GM12878 (cell line): Measurements from ENCODE around the gene PTGIS. TPM values are rescaled to one million over a fixed set of nuclear protein-coding genes. Genes with fewer than 3 reads are reported as not detected.
"Not testable (repeated sequence)": the region's sequence is repeated elsewhere in the genome, so short reads cannot be mapped to it uniquely, and the experiment has no call there.

Source experiments
- ATAC-seq: fragments of 200-7000 bp; cut with Tn5 transposase; 3 replicates; pipeline ENCODE4 v1.9.1; 2020; ENCODE audit warnings: mild to moderate bottlenecking, moderate library complexity
- Bru-seq: library from RNA; stranded (reverse); fragments of 400-500 nt; gene quantifications from one replicate; lab custom pipeline; 2021; lab: Mats Ljungman, UMichigan
- BruChase-seq, 2 experiments: library from RNA; stranded (reverse); fragments of 400-500 nt; gene quantifications; one replicate each; lab custom pipeline; 2021; lab: Mats Ljungman, UMichigan
- BruUV-seq: library from RNA; stranded (reverse); fragments of 400-500 nt; replicated peaks from 2 replicates; lab custom pipeline; 2021; lab: Mats Ljungman, UMichigan
- CTCF ChIA-PET: fragments of 300-600 bp; sonication (Branson Sonifier 250); formaldehyde crosslinking; extraction: SDS; loops from one replicate; lab custom pipeline; 2021; ENCODE audit warnings: inconsistent platforms; lab: Yijun Ruan, JAX
- POLR2A ChIA-PET: fragments of 350-600 bp; formaldehyde crosslinking; extraction: SDS; loops from one replicate; lab custom pipeline; 2021; ENCODE audit warnings: inconsistent platforms; lab: Charles Lee
- RAD21 ChIA-PET: fragments of 300-600 bp; sonication (Branson Sonifier 250); formaldehyde crosslinking; loops from one replicate; lab custom pipeline; 2023; ENCODE audit warnings: antibody characterized with exemption; ENCODE audit not compliant: unreplicated experiment; lab: Charles Lee
- SMC1A ChIA-PET: fragments of 300-600 bp; sonication (Branson Sonifier 250); formaldehyde crosslinking; loops from one replicate; lab custom pipeline; 2023; ENCODE audit not compliant: unreplicated experiment, uncharacterized antibody; lab: Charles Lee
- DNase-seq: peaks from one replicate; pipeline ENCODE4 v3.0.0-alpha.2; 2011; ENCODE audit warnings: low read depth, low spot score
- FAIRE-seq: peaks from 3 replicates; lab custom pipeline; 2011; peaks lifted over from hg19 to GRCh38; lab: Jason Lieb, UNC
- H2AFZ ChIP-seq: 2 replicates; pipeline ENCODE4 v1.6.0; 2011; ENCODE audit warnings: low read depth, low read length, control low read depth; ENCODE audit not compliant: control insufficient read depth
- H3K27ac ChIP-seq: 2 replicates; pipeline ENCODE4 v1.5.1; 2011; ENCODE audit warnings: control low read depth; ENCODE audit not compliant: control insufficient read depth, insufficient read depth
- H3K27me3 ChIP-seq, 2 experiments: replicated peaks in 1 of 2; 2 replicates each; pipeline versions ENCODE4 v1.6.0 to v1.6.1; 2011; ENCODE audit warnings: low read length in 1 of 2; ENCODE audit not compliant: control insufficient read depth in 2 of 2, insufficient read depth in 2 of 2
- H3K36me3 ChIP-seq, 2 experiments: 2 replicates each; pipeline ENCODE4 v1.5.1; 2011; ENCODE audit warnings: low read length in 1 of 2; ENCODE audit not compliant: control insufficient read depth in 2 of 2, insufficient read depth in 2 of 2
- H3K4me1 ChIP-seq: 2 replicates; pipeline ENCODE4 v1.6.1; 2011; ENCODE audit warnings: mild to moderate bottlenecking, low read length, moderate library complexity, mixed read lengths; ENCODE audit not compliant: control insufficient read depth, insufficient read depth
- H3K4me2 ChIP-seq: 2 replicates; pipeline ENCODE4 v1.6.0; 2011; ENCODE audit warnings: control low read depth; ENCODE audit not compliant: control insufficient read depth, insufficient read depth
- H3K4me3 ChIP-seq: fragments of 200-600 bp; sonication (generic); 2 replicates; pipeline ENCODE4 v1.5.1; 2016
- H3K79me2 ChIP-seq: 2 replicates; pipeline ENCODE4 v1.6.0; 2011; ENCODE audit warnings: low read length; ENCODE audit not compliant: control insufficient read depth, insufficient read depth
- H3K9ac ChIP-seq: 2 replicates; pipeline ENCODE4 v1.8.0; 2011; ENCODE audit warnings: low read length, control low read depth, mixed read lengths; ENCODE audit not compliant: control insufficient read depth, insufficient read depth
- H3K9me3 ChIP-seq: replicated peaks from 3 replicates; pipeline ENCODE4 v1.5.1; 2011; ENCODE audit warnings: mild to moderate bottlenecking, low read length; ENCODE audit not compliant: control insufficient read depth, insufficient read depth
- H4K20me1 ChIP-seq: 2 replicates; pipeline ENCODE4 v1.6.0; 2011; ENCODE audit not compliant: control insufficient read depth, insufficient read depth
- REST ChIP-seq: IDR thresholded peaks from 2 replicates; pipeline ENCODE4 v1.6.1; 2012; ENCODE audit warnings: mild to moderate bottlenecking, low read depth, low read length
- SUZ12 ChIP-seq: fragments of 200-600 bp; sonication (generic); IDR thresholded peaks from one replicate; pipeline ENCODE4 v1.6.1; 2018; ENCODE audit warnings: antibody characterized with exemption, mild to moderate bottlenecking; ENCODE audit not compliant: unreplicated experiment
- WGBS: methylation state at CpG from one replicate; pipeline ENCODE4 v1.1.6; 2016; ENCODE audit warnings: low lambda C conversion rate; ENCODE audit not compliant: insufficient replicate concordance, insufficient coverage; ENCODE audit errors: missing lambda C conversion rate; 5-methylcytosine and 5-hydroxymethylcytosine counted together
- in situ Hi-C: fragments of 300-500 bp; cut with MboI; formaldehyde crosslinking; loops from 9 replicates; pipeline ENCODE4 v1.14.3; 2018; ENCODE audit warnings: mixed read lengths
- intact Hi-C: fragments of 100-400 bp; cut with micrococcal nuclease; formaldehyde crosslinking; loops from one replicate; pipeline ENCODE4 v1.14.2; 2022; ENCODE audit not compliant: unreplicated experiment
- long read RNA-seq, 2 experiments: library from polyadenylated mRNA; unstranded; transcript quantifications; one replicate each; pipeline ENCODE4 v2.0.0, GENCODE V29; 2019 to 2020
- polyA minus RNA-seq, 3 experiments: library from RNA; depleted of rRNA, polyadenylated mRNA; stranded (reverse); fragments of >200 nt; gene quantifications; 2 replicates each; pipeline ENCODE4 v1.2.3, GENCODE V29; 2011
- polyA plus RNA-seq, 11 experiments: library from polyadenylated mRNA; depleted of rRNA in 4 of 11; unstranded in 6 of 11; stranded (reverse) in 5 of 11; fragments of >200 nt; fragmentation: Nextera tagmentation in 4 of 11; fragmentation: Illumina TruSeq in 1 of 11; extraction: Ambion mirVana in 4 of 11; extraction: Trizol in 1 of 11; gene quantifications; 1 replicate in 1 of 11; 2 replicates in 10 of 11; pipeline versions ENCODE4 v1.2.1 to v1.2.3, GENCODE V29; 2011 to 2016; ENCODE audit warnings: inconsistent platforms in 2 of 11, missing spikeins in 2 of 11, low read depth in 1 of 11
- total RNA-seq, 4 experiments: library from RNA; depleted of rRNA in 3 of 4; stranded (reverse); fragments of >200 nt in 3 of 4; fragmentation: Illumina TruSeq in 1 of 4; extraction: Trizol in 1 of 4; gene quantifications; 2 replicates each; pipeline versions ENCODE4 v1.2.1 to v1.2.3, GENCODE V29; 2013 to 2021

Gene PTGIS
- not detected in 2 replicates for total RNA-seq (2013; cell fraction: nucleolus; rRNA removed)
- total RNA-seq (2014; rRNA removed) (not detected in 2 replicates), total RNA-seq (2014; rRNA removed; fragmentation: Illumina TruSeq; extraction: Trizol) (not detected in 2 replicates), total RNA-seq (2021) (0.10 and 0.13 TPM in 2 replicates), polyA plus RNA-seq (2011; rRNA removed) (not detected in 2 replicates), polyA plus RNA-seq (2014; fragmentation: Illumina TruSeq; extraction: Trizol) (not detected in 2 replicates), polyA plus RNA-seq (2014; fragmentation: Nextera tagmentation; extraction: Ambion mirVana) (not detected), polyA plus RNA-seq (2014; rRNA removed) (not detected in 2 replicates), polyA plus RNA-seq (2016; fragmentation: Nextera tagmentation; extraction: Ambion mirVana) (not detected), polyA minus RNA-seq (2011; rRNA and poly(A)+ RNA removed) (not detected in 2 replicates), Bru-seq, nascent RNA (not detected), BruChase-seq, experiment 1, labeled RNA remaining after a 6-hour chase (not detected), BruChase-seq, experiment 2, labeled RNA remaining after a 2-hour chase (not detected)
- polyA plus RNA-seq (2011; ENCODE audit: low read depth) = not detected
- polyA plus RNA-seq (2011; cell fraction: cytosol; rRNA removed) = not detected in 2 replicates
- polyA plus RNA-seq (2011; cell fraction: nucleus; rRNA removed) = not detected in 2 replicates
- not detected in 2 replicates for polyA plus RNA-seq (2012)
- polyA minus RNA-seq (2011; cell fraction: cytosol; rRNA and poly(A)+ RNA removed) = not detected in 2 replicates
- not detected in 2 replicates for polyA minus RNA-seq (2011; cell fraction: nucleus; rRNA and poly(A)+ RNA removed)
- long read RNA-seq, experiment 1 = 0 reads
- long read RNA-seq, experiment 2 = 0 reads

GRCh38 chr20:49567421-49568277 is at the start of gene PTGIS:
TSS of gene PTGIS (minus strand) at chr20:49568137. CDS start at chr20:49568116, 21 bp downstream.
- H3K4me1 ChIP-seq = peaks cover under 1% of the 10 kb centered on the region; the same call in 1 of the 2 replicates
- in situ Hi-C loops (no loop called here), intact Hi-C loops (no loop called here)
- no peak for ATAC-seq
- no peak within 1 kb of the TSS for H3K4me2 ChIP-seq
- H2AFZ ChIP-seq = no peak within 1 kb of the TSS
- H3K9me3 ChIP-seq = no peaks in the 10 kb centered on the region
- FAIRE-seq = no peak
- RAD21 ChIA-PET = no interaction called here
- H3K27ac ChIP-seq = no peak within 1 kb of the TSS
- no peak within 1 kb of the TSS for H3K4me3 ChIP-seq
- POLR2A ChIA-PET = no interaction called here
- no peak for TF ChIP-seq REST
- TF ChIP-seq SUZ12 = peak; percentile 95
- WGBS = 25% methylated on average over 41 of the region's 70 CpGs
- peaks cover 3 to 16% of the 10 kb centered on the region in 2 experiments; a peak in 3 of 4 replicates for H3K27me3 ChIP-seq
- H3K36me3 ChIP-seq = no peaks in the 10 kb centered on the region
- SMC1A ChIA-PET = no interaction called here
- no peak for DNase-seq
- no peak within 1 kb of the TSS for H3K9ac ChIP-seq
- no peaks in the 10 kb centered on the region for H3K79me2 ChIP-seq
- CTCF ChIA-PET = no interaction called here
- no TSS peak for BruUV-seq
- no peaks in the 10 kb centered on the region for H4K20me1 ChIP-seq

GRCh38 chr20:49617394-49617793 is 49.5 kb upstream of the PTGIS start:
- POLR2A ChIA-PET = interaction anchor here (0.5 kb wide), 1 partner anchor 90 kb away, joined by 3 read pairs; no protein-coding TSS in a partner anchor

More at GRCh38 chr20:49617394-49617793, 49.5 kb upstream of the PTGIS start:
- H3K4me3 ChIP-seq, in situ Hi-C loops, FAIRE-seq, RAD21 ChIA-PET, H3K27me3 ChIP-seq, H4K20me1 ChIP-seq, BruUV-seq, H3K9ac ChIP-seq, intact Hi-C loops, DNase-seq, H3K9me3 ChIP-seq, H3K36me3 ChIP-seq, ATAC-seq, H2AFZ ChIP-seq, H3K79me2 ChIP-seq, H3K4me2 ChIP-seq, H3K27ac ChIP-seq: not testable (repeated sequence)
- H3K4me1 ChIP-seq = peaks cover 27% of the 10 kb centered on the region
- WGBS = no CpG with 5 or more reads among the region's 3 CpGs
- CTCF ChIA-PET = interaction anchor here (3.0 kb wide), 1 partner anchor 228 kb away, joined by 14 read pairs; no protein-coding TSS in a partner anchor
- SMC1A ChIA-PET = interaction anchor here (4.2 kb wide), 1 partner anchor 228 kb away, joined by 22 read pairs; no protein-coding TSS in a partner anchor
